ENCODE data around the gene ARHGAP33. TPM values are rescaled to one million over a fixed set of nuclear protein-coding genes. Genes with fewer than 3 reads are reported as not detected.

Gene ARHGAP33
- total and polyA plus RNA-seq, 2 of the 8 experiments (the other 6 are each of a cell fraction or from before 2014, with no cell fraction given), result 6.5 to 25.2 TPM

DNA sequence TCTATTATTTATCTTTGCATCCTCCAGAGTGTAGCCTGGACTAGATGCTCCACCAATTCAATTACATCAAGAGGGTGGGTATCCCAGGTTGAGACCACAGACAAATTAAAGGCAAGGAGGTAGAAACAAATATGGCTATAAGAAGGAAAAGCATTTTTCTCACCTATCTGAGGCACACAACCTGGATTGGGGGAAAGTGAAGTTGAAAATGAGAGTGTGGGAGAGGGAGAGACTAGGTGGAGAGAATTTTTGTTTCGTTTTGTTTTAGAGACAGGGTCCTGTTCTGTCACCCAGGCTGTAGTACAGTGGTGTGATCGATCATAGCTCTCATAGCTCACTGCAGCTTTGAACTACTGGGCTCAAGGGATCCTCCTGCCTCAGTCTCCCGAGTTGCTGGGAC, 43.1 kb downstream of the ARHGAP33 start:
- H2AK5ac ChIP-seq (ENCODE audit: low read depth, low read length), result no peak overlapping the region
- H3K4me2 ChIP-seq (ENCODE audit: insufficient read depth in 1 of 2, low read depth in 2 of 2, low read length in 2 of 2), result no peak overlapping the region
- H3K27me3 ChIP-seq (replicated peaks in 1 of 4; ENCODE audit: control insufficient read depth in 3 of 4, extremely low read depth in 1 of 4, insufficient read depth in 3 of 4, low read length in 3 of 4), result peaks cover 0 to 3% (median 0%) of the 10 kb centered on the region in 4 experiments; a peak in 2 of 7 replicates
- no peak overlapping the region for H2BK120ac ChIP-seq (replicated peaks; ENCODE audit: low read depth, low read length)
- no peak overlapping the region for H3K9ac ChIP-seq (replicated peaks in 1 of 4; ENCODE audit: extremely low read depth in 1 of 4, low read depth in 3 of 4, low read length in 3 of 4)
- H4K5ac ChIP-seq (ENCODE audit: insufficient read length, low read depth, low read length), result no peak overlapping the region
- POLR2A ChIA-PET (ENCODE audit: partially characterized antibody), result no interaction called here
- H3K9me3 ChIP-seq (ENCODE audit: insufficient read depth in 2 of 2, low read depth in 1 of 2, low read length in 1 of 2), result no peaks in the 10 kb centered on the region
- no peak overlapping the region for H2AFZ ChIP-seq (ENCODE audit: low read length)
- H4K20me1 ChIP-seq (replicated peaks in 1 of 2; ENCODE audit: control insufficient read depth in 1 of 2, insufficient read depth in 2 of 2, low read length in 2 of 2), result no peaks in the 10 kb centered on the region
- TF ChIP-seq TEAD4 (IDR thresholded peaks at IDR 0.05; ENCODE audit: low read depth, low read length) (no peak), SAP30 (IDR thresholded peaks at IDR 0.05; ENCODE audit: insufficient read depth, insufficient replicate concordance, low read length) (no peak)
- H2BK5ac ChIP-seq (ENCODE audit: low read depth, low read length), result no peak overlapping the region
- DNase-seq (ENCODE audit: low read depth in 1 of 2, low spot score in 2 of 2) (no peak), FAIRE-seq (no peak)
- CTCF ChIA-PET (ENCODE audit: partially characterized antibody), result interaction anchor here (0.5 to 2.2 kb wide), 11 partner anchors 10 to 117 kb away, joined by 3 to 13 read pairs (median 5); no protein-coding TSS in a partner anchor
- H3K4ac ChIP-seq (replicated peaks; ENCODE audit: insufficient read length, low read depth, low read length), result no peak overlapping the region
- H3K14ac ChIP-seq (ENCODE audit: insufficient read length), result no peak overlapping the region
- no peak overlapping the region for H3K56ac ChIP-seq (replicated peaks; ENCODE audit: insufficient read length, low read depth, low read length)
- H3K23me2 ChIP-seq (ENCODE audit: low read depth, low read length), result no peaks in the 10 kb centered on the region
- H3K18ac ChIP-seq (ENCODE audit: extremely low read depth, low read length), result no peak overlapping the region
- peaks cover 0 to 4% (median 1%) of the 10 kb centered on the region in 4 experiments; a peak in 4 of 7 replicates for H3K4me1 ChIP-seq (replicated peaks in 1 of 4; ENCODE audit: control insufficient read depth in 3 of 4, insufficient read depth in 4 of 4, low read length in 3 of 4)
- no peak overlapping the region for H3K23ac ChIP-seq (ENCODE audit: insufficient read length)
- no peak overlapping the region for H3K27ac ChIP-seq (ENCODE audit: low read depth, low read length)
- no peak overlapping the region for H4K91ac ChIP-seq (replicated peaks; ENCODE audit: insufficient read length, low read length)
- no peak overlapping the region for H3K4me3 ChIP-seq (ENCODE audit: extremely low read depth in 1 of 4, insufficient read depth in 2 of 4, low read depth in 3 of 4, low read length in 4 of 4)
- H3K79me1 ChIP-seq (ENCODE audit: low read depth, low read length), result no peaks in the 10 kb centered on the region
- 0 out of 2 replicates have a peak overlapping the region, but pooled peaks have one; percentile 53 for H2BK15ac ChIP-seq (ENCODE audit: low read length)
- 75 to 100% methylated on average over 1 to 3 of the region's 3 CpGs for WGBS, 2 experiments (ENCODE audit: extremely low coverage in 1 of 2, insufficient coverage in 1 of 2, insufficient read length in 1 of 2, insufficient replicate concordance in 2 of 2, low coverage in 1 of 2, low lambda C conversion rate in 2 of 2, missing lambda C conversion rate in 1 of 2)
- H3K36me3 ChIP-seq (ENCODE audit: control insufficient read depth in 2 of 4, insufficient read depth in 4 of 4, low read length in 3 of 4), result no peaks in the 10 kb centered on the region
- H2BK20ac ChIP-seq (ENCODE audit: low read length), result no peak overlapping the region
- H2BK12ac ChIP-seq (ENCODE audit: low read depth, low read length), result no peak overlapping the region
- no peaks in the 10 kb centered on the region for H3K79me2 ChIP-seq (ENCODE audit: control insufficient read depth in 1 of 2, insufficient read depth in 2 of 2, low read length in 2 of 2)
- H4K8ac ChIP-seq (ENCODE audit: extremely low read depth, insufficient read depth, low read length), result no peak overlapping the region
